Ishikawa (cell line): ENCODE measurements around the gene GSTM4.

Experiments
- CEBPB ChIP-seq: IDR thresholded peaks from 2 replicates; pipeline ENCODE4 v1.6.1; 2012
- CREB1 ChIP-seq: IDR thresholded peaks from 2 replicates; pipeline ENCODE4 v1.6.1; 2012; ENCODE audit warnings: low read depth
- EGR1 ChIP-seq: IDR thresholded peaks from 2 replicates; pipeline ENCODE4 v1.6.1; 2012
- EP300 ChIP-seq: IDR thresholded peaks from 2 replicates; pipeline ENCODE4 v1.6.1; 2012; ENCODE audit warnings: borderline replicate concordance
- FOXM1 ChIP-seq: IDR thresholded peaks from 2 replicates; pipeline ENCODE4 v1.6.1; 2012; ENCODE audit warnings: low read depth, borderline replicate concordance
- NFIC ChIP-seq: IDR thresholded peaks from 2 replicates; pipeline ENCODE4 v1.6.1; 2012
- RAD21 ChIP-seq: IDR thresholded peaks from 2 replicates; pipeline ENCODE4 v1.6.1; 2012; ENCODE audit warnings: low read depth
- TAF1 ChIP-seq: IDR thresholded peaks from 2 replicates; pipeline ENCODE4 v1.6.1; 2012; ENCODE audit warnings: low read depth, mild to moderate bottlenecking
- TCF12 ChIP-seq: IDR thresholded peaks from 2 replicates; pipeline ENCODE4 v1.6.1; 2012; ENCODE audit warnings: low read depth
- TEAD4 ChIP-seq: IDR thresholded peaks from 2 replicates; pipeline ENCODE4 v1.6.1; 2012
- YY1 ChIP-seq: IDR thresholded peaks from 2 replicates; pipeline ENCODE4 v1.6.1; 2012; ENCODE audit warnings: low read depth
- ZBTB7A ChIP-seq: IDR thresholded peaks from 2 replicates; pipeline ENCODE4 v1.6.1; 2012; ENCODE audit warnings: low read depth
- TF ChIP-seq, protein P1 (sequence below): IDR thresholded peaks from 2 replicates; pipeline ENCODE4 v1.6.1; 2012
- TF ChIP-seq, protein P2 (sequence below): IDR thresholded peaks from 2 replicates; pipeline ENCODE4 v1.6.1; 2012
- TF ChIP-seq, protein P3 (sequence below): IDR thresholded peaks from 2 replicates; pipeline ENCODE4 v1.6.1; 2012; ENCODE audit warnings: low read depth, mild to moderate bottlenecking

GSTM4 gene

DNA sequence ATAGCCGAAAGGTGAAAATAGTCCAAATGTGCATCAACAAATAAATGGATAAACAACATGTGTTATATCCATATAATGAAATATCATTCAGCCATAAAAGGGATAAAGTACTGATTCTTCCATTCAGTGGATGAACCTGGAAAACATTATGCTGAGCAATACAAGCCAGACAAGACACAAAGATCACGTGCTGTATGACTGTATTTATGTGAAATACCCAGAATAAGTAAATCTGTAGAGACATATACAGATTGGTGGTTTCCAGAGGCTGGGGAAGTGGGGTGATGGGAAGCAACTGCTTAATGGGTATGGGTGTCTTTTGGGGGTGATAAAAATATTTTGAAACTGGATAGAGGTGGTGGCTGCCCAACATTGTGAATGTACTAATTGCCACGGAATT lies 13.3 kb upstream of the GSTM4 start:
- TF ChIP-seq CEBPB = no peak

DNA sequence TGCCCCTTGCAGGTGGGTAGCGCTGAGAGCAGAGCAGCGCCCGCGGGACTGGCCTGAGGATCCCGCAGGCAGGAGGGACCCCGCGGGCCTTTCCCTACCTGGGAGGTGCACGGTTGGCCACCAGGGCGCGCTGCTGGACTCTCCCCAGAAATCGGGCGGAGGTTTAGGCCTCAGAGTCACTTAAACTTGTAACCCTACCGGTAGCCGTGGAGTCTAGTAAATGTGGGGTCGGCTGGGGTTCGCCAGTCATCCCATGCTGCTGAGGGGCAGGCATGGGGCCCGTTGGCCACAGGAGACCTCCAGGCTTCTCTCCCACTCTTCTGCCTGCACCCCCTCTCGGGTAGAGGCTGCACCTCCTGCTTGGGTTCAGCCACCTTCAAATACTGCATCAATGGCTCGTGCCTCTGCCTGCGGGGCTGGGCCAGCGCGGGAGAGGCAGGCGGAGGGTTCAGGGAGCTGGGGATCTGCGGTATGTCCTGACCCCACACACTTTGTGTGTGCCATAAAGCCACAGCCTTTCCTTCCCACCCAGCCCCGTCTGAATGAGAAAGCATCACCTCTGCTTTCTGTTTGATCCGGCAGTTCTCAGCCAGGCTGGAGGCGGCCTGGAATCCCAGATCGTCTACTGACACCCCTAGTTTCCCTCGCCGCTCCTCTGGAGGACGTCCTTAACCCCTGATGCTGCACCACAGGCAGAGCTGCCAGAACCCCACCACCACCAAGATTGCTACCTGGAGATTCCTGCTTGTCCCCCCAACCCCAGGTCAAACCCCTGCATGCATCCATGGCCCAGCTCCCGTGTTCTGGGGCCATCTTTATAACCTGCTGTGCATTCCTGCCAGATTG lies 12.3 kb upstream of the GSTM4 start:
- TF ChIP-seq RAD21 (peak; percentile 91), TEAD4 (no peak)

DNA sequence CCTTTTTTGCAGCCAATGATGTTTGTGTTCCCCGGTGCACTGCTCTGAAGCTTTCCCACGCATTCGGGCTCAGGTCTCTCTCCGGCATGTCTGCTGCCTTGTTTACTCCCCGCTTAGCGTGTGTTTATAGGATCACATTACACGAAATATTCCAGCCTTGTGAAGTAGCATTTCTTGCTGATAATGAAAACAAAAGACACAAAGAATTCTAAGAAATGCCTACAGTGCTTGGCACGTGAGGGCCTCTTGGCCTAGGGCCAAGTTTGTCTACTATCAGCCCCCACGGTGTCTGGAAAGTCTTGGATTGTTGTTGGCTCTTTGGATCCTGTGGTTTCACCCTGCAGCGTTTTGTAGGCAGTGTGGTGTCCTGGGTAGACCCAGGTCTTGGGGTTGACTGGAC lies 11.2 kb upstream of the GSTM4 start:
- TF ChIP-seq EP300 (no peak), CEBPB (no peak), TCF12 (no peak), EGR1 (no peak), FOXM1 (no peak), NFIC (no peak), CREB1 (no peak), ZBTB7A (no peak)
- TF ChIP-seq, protein P1, sequence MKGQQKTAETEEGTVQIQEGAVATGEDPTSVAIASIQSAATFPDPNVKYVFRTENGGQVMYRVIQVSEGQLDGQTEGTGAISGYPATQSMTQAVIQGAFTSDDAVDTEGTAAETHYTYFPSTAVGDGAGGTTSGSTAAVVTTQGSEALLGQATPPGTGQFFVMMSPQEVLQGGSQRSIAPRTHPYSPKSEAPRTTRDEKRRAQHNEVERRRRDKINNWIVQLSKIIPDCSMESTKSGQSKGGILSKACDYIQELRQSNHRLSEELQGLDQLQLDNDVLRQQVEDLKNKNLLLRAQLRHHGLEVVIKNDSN = no peak
- TF ChIP-seq, protein P2, sequence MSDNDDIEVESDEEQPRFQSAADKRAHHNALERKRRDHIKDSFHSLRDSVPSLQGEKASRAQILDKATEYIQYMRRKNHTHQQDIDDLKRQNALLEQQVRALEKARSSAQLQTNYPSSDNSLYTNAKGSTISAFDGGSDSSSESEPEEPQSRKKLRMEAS = no peak
- TF ChIP-seq, protein P3, sequence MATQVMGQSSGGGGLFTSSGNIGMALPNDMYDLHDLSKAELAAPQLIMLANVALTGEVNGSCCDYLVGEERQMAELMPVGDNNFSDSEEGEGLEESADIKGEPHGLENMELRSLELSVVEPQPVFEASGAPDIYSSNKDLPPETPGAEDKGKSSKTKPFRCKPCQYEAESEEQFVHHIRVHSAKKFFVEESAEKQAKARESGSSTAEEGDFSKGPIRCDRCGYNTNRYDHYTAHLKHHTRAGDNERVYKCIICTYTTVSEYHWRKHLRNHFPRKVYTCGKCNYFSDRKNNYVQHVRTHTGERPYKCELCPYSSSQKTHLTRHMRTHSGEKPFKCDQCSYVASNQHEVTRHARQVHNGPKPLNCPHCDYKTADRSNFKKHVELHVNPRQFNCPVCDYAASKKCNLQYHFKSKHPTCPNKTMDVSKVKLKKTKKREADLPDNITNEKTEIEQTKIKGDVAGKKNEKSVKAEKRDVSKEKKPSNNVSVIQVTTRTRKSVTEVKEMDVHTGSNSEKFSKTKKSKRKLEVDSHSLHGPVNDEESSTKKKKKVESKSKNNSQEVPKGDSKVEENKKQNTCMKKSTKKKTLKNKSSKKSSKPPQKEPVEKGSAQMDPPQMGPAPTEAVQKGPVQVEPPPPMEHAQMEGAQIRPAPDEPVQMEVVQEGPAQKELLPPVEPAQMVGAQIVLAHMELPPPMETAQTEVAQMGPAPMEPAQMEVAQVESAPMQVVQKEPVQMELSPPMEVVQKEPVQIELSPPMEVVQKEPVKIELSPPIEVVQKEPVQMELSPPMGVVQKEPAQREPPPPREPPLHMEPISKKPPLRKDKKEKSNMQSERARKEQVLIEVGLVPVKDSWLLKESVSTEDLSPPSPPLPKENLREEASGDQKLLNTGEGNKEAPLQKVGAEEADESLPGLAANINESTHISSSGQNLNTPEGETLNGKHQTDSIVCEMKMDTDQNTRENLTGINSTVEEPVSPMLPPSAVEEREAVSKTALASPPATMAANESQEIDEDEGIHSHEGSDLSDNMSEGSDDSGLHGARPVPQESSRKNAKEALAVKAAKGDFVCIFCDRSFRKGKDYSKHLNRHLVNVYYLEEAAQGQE = no peak

DNA sequence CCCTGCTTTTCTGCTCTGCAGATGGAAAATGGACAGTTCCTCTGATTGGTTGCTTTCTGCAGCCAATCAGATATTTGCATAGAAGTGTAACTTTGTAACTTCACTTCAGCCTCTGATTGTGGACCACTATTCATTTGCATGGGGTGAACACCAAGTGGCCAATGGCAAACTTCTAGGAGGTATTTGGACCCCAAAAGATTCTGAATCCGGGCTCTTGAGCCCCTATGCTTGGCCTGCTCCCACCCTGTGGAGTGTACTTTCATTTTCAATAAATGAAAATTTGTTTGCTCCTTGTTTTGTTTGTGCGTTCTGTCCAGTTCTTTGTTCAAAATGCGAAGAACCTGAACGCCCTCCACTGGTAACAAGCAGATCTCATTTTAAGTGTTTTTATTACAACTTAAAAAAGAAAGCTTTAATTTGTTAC lies 6.4 kb upstream of the GSTM4 start:
- TF ChIP-seq, protein P1 = no peak
- TF ChIP-seq EP300 (no peak), TCF12 (no peak), CEBPB (no peak), CREB1 (no peak), TEAD4 (no peak)
- TF ChIP-seq, protein P2 = no peak
- TF ChIP-seq, protein P3 = no peak

DNA sequence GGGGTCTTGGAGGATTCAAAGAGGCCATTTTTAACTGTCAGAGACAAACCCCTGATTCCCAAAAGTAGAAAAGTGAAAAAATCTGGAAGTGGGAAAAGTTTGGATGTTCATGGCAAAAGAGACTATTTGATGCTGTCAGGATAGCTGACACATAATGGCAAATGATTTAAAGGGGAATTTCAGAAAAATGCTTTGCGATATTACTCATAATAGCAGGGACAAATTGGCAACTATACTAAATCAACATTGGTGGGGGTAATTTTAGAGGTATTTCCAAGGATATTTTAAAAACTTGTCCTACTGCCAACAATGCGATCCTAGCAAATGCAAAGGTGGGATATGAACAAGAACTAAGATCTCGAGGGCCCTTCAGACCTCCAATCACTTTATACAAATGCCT lies 5.3 kb upstream of the GSTM4 start:
- TF ChIP-seq RAD21 (no peak), CREB1 (no peak), EP300 (no peak), YY1 (no peak), FOXM1 (no peak)

DNA sequence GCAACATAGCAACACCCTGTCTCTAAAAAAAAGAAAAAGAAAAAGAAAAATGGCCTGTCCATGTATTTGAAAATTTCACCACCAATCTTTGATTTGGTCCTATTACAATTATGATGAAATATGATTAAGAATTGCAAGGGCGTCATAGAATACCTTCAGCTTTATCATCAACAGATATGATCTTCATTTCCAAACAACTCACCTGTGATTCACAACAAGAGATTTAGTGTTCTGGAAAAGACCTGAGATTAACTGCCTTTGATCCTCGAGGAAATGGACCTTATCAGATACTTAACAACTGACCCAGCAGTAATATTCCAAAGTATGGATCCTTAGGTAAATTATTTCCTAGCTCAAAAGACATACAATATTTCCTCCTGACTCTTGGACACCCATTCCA lies 3.5 kb upstream of the GSTM4 start:
- TF ChIP-seq EGR1 = no peak
- TF ChIP-seq TCF12 = no peak
- no peak for TF ChIP-seq TAF1
- TF ChIP-seq FOXM1 = no peak
- TF ChIP-seq, protein P1 = no peak
- TF ChIP-seq YY1 = no peak
- TF ChIP-seq, protein P3 = no peak
- TF ChIP-seq CREB1 = no peak
- no peak for TF ChIP-seq TEAD4
- no peak for TF ChIP-seq ZBTB7A
- TF ChIP-seq NFIC = no peak
- no peak for TF ChIP-seq EP300
- TF ChIP-seq RAD21 = no peak
- TF ChIP-seq, protein P2 = no peak
- no peak for TF ChIP-seq CEBPB
